Measurements from ENCODE around the gene IFT80. TPM values are rescaled to one million over a fixed set of nuclear protein-coding genes. Genes with fewer than 3 reads are reported as not detected.

Gene IFT80
- total and polyA plus RNA-seq, 2 donors (not counting 3 experiments of a cell fraction or from before 2014, with no cell fraction given), result 7.3 to 22.5 TPM

GRCh38 chr3:160279657-160280056, 119.4 kb downstream of the IFT80 start:
- DNase-seq (ENCODE audit: low read depth, low spot score) (no peak), FAIRE-seq (no peak)
- H3K9me3 ChIP-seq (replicated peaks; ENCODE audit: control insufficient read depth, insufficient read depth, low read length), result no peaks in the 10 kb centered on the region
- CTCF ChIA-PET, result interaction anchor here (1.9 kb wide), 1 partner anchor 117 kb away, joined by 5 read pairs; no protein-coding TSS in a partner anchor
- no peaks in the 10 kb centered on the region for H3K9me1 ChIP-seq (replicated peaks; ENCODE audit: control insufficient read depth, extremely low read depth, insufficient read depth, low read length)
- H3K79me2 ChIP-seq (ENCODE audit: control insufficient read depth, insufficient read depth, low read length), result no peaks in the 10 kb centered on the region
- TF ChIP-seq JUN (IDR thresholded peaks at IDR 0.05; ENCODE audit: borderline replicate concordance, insufficient read depth, insufficient read length, low read depth) (no peak), EZH2 (IDR thresholded peaks at IDR 0.05; ENCODE audit: borderline replicate concordance, low read depth, low read length, severe bottlenecking) (no peak), POLR2AphosphoS5 (IDR thresholded peaks at IDR 0.05; ENCODE audit: insufficient read depth, low read depth, low read length) (no peak), FOS (IDR thresholded peaks at IDR 0.05; ENCODE audit: borderline replicate concordance, insufficient read depth, low read length) (no peak), MYC (IDR thresholded peaks at IDR 0.05; ENCODE audit: low read depth, low read length) (no peak), POLR2A (IDR thresholded peaks at IDR 0.05; ENCODE audit: low read depth, low read length) (no peak), GATA2 (IDR thresholded peaks at IDR 0.05; ENCODE audit: insufficient read depth, insufficient read length, low read depth, low read length) (no peak), MAX (IDR thresholded peaks at IDR 0.05; ENCODE audit: insufficient read depth, insufficient read length) (no peak), CTCF (IDR thresholded peaks at IDR 0.05; ENCODE audit: extremely low read depth in 1 of 2, insufficient read depth in 1 of 2, low read depth in 1 of 2, low read length in 2 of 2) (no peak)
- H3K4me2 ChIP-seq (ENCODE audit: insufficient read depth, low read length), result no peak overlapping the region
- no peaks in the 10 kb centered on the region for H4K20me1 ChIP-seq (replicated peaks; ENCODE audit: control insufficient read depth, extremely low read depth, insufficient read depth, low read length)
- intact Hi-C loops (cut with micrococcal nuclease), result no loop called here
- no peak overlapping the region for H3K4me3 ChIP-seq (replicated peaks in 1 of 3; ENCODE audit: insufficient read depth in 1 of 3, low read depth in 1 of 3, low read length in 3 of 3)
- no peaks in the 10 kb centered on the region for H3K27me3 ChIP-seq (ENCODE audit: control insufficient read depth in 2 of 2, insufficient read depth in 2 of 2, low read length in 2 of 2)
- no TSS peak for BruUV-seq (replicated peaks)
- no peak overlapping the region for H3K9ac ChIP-seq (replicated peaks; ENCODE audit: extremely low read depth, insufficient read depth, low read length)
- no peak overlapping the region for H3K27ac ChIP-seq (ENCODE audit: insufficient read depth, low read depth, low read length)
- POLR2A ChIA-PET, result no interaction called here
- no peaks in the 10 kb centered on the region for H3K4me1 ChIP-seq (ENCODE audit: control insufficient read depth, extremely low read depth, insufficient read depth, low read length)
- dilution Hi-C loops (cut with MboI; ENCODE audit: extremely low pct_ligation_motif_present, low sequenced_read_pairs), result no loop called here
- H2AFZ ChIP-seq (ENCODE audit: low read depth, low read length), result no peak overlapping the region
- H3K36me3 ChIP-seq (ENCODE audit: control insufficient read depth in 2 of 2, extremely low read depth in 1 of 2, insufficient read depth in 2 of 2, low read length in 2 of 2), result no peaks in the 10 kb centered on the region

All from endothelial cell of umbilical vein (primary cell).